Esophagus squamous epithelium (tissue), 4 donors: ENCODE measurements around the gene CELF1.

Experiments
- CTCF ChIP-seq, 6 experiments: fragments of 450-650 bp in 4 of 6; fragments of 200-600 bp in 2 of 6; sonication (generic) in 2 of 6; IDR thresholded peaks; one replicate each; pipeline ENCODE4 v1.5.1; 2016 to 2019; ENCODE audit warnings: antibody characterized with exemption in 6 of 6, mild to moderate bottlenecking in 4 of 6, moderate library complexity in 4 of 6
- POLR2A ChIP-seq, 4 donors: fragments of 450-650 bp; IDR thresholded peaks; one replicate each; pipeline ENCODE4 v1.6.1; 2017; ENCODE audit warnings: antibody characterized with exemption in 4 of 4, mild to moderate bottlenecking in 4 of 4, moderate library complexity in 3 of 4

GRCh38 chr11:47592970-47593369 lies 40.0 kb upstream of the CELF1 start:
- TF ChIP-seq CTCF (IDR thresholded peaks at IDR 0.05): no peak
- no peak for TF ChIP-seq POLR2A (IDR thresholded peaks at IDR 0.05)
